Ascending aorta (tissue), 2 donors: ENCODE results near the gene GATB. TPM values are rescaled to one million over a fixed set of nuclear protein-coding genes. Genes with fewer than 3 reads are reported as not detected.

Source experiments
- DNase-seq, 2 donors: peaks; one replicate each; pipeline ENCODE4 v3.0.0-alpha.2; 2019; ENCODE audit warnings: low spot score in 2 of 2
- H3K27ac ChIP-seq, 2 donors: fragments of 200-600 bp; sonication (generic); one replicate each; pipeline ENCODE4 v1.5.1; 2016 to 2017; ENCODE audit warnings: mild to moderate bottlenecking in 1 of 2
- H3K27me3 ChIP-seq: fragments of 200-600 bp; sonication (generic); one replicate; pipeline ENCODE4 v1.5.1; 2017
- H3K36me3 ChIP-seq, 2 donors: fragments of 200-600 bp; sonication (generic); one replicate each; pipeline ENCODE4 v1.5.1; 2016
- H3K4me1 ChIP-seq, 2 donors: fragments of 200-600 bp; sonication (generic); one replicate each; pipeline ENCODE4 v1.5.1; 2016 to 2017; ENCODE audit warnings: mild to moderate bottlenecking in 1 of 2
- H3K4me3 ChIP-seq, 2 donors: fragments of 200-600 bp; sonication (generic); one replicate each; pipeline ENCODE4 v1.5.1; 2016 to 2017; ENCODE audit warnings: mild to moderate bottlenecking in 1 of 2
- H3K9me3 ChIP-seq, 2 donors: fragments of 200-600 bp; sonication (generic); one replicate each; pipeline ENCODE4 v1.5.1; 2016
- CTCF ChIP-seq, 3 experiments: fragments of 200-600 bp in 2 of 3; fragments of 450-650 bp in 1 of 3; sonication (generic) in 2 of 3; IDR thresholded peaks; one replicate each; pipeline ENCODE4 v1.5.1; 2016 to 2019; ENCODE audit warnings: antibody characterized with exemption in 3 of 3, mild to moderate bottlenecking in 1 of 3, moderate library complexity in 1 of 3
- intact Hi-C: fragments of 100-400 bp; cut with DNase I; formaldehyde crosslinking; loops from one replicate; pipeline ENCODE4 v1.15.1; 2023
- total RNA-seq: library from RNA; depleted of rRNA; stranded (reverse); fragments of >200 nt; gene quantifications from one replicate; pipeline ENCODE4 v1.1.0, GENCODE V29; 2016

Gene GATB
- total RNA-seq, 1 donor from 2014 or later = 16.7 TPM

- H3K27ac ChIP-seq = no peak overlapping the region
- no peaks in the 10 kb centered on the region for H3K27me3 ChIP-seq
- no peak overlapping the region for H3K4me3 ChIP-seq
- DNase-seq = no peak
- no peak for TF ChIP-seq CTCF (IDR thresholded peaks at IDR 0.05)
- H3K4me1 ChIP-seq = no peaks in the 10 kb centered on the region
- intact Hi-C loops = no loop called here
- no peaks in the 10 kb centered on the region for H3K36me3 ChIP-seq
- H3K9me3 ChIP-seq = no peaks in the 10 kb centered on the region
Measured at GRCh38 chr4:151719956-151720334, 40.9 kb downstream of the GATB start.

DNA sequence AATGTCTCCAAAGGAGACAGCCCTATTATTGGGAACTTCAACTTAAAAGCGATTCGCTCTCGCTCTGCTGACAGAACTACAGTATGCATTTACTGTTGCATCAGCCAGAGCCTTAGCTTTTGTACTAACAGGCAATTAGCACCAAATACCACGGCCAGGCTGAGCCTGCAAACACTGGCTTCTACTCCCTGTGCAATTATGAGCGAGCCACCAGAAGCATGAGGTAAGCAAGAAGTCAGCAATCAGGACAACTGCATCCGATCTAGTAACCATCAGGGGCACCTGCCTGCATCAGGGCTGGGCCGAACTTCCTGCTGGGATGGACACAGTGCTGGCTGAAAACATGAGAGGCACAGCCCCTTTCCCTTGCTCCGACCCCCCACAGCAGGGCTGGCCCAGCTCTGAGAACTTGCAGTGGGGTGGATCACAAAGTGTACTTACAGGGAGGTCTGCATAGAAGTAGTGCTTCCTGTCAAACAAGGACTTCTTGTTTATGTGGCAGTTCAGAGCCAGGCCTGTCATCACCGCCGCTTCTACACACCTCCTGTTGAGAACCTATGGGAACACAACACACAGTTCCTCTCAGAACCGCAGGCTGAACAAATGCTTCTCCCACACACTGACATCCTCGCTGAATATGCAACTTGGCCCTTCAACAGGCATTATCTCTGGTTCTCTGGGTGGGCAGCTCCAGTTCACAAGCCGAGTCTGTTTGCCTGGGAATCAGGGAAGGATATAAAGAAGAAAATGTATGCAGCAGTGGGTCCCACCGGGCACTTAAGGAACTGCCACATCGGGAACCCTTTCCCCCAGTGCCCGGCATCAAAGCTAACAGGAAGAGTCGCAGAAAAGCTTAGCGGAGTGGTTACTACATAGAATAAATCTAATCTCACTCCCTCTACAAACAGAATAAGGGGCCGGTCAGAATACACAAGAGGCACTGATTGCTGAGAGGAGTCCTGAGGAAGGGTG lies 41.5 kb downstream of the GATB start:
- H3K36me3 ChIP-seq = no peaks in the 10 kb centered on the region
- H3K9me3 ChIP-seq = no peaks in the 10 kb centered on the region
- no peaks in the 10 kb centered on the region for H3K27me3 ChIP-seq
- H3K4me1 ChIP-seq = no peaks in the 10 kb centered on the region
- intact Hi-C loops = no loop called here
- DNase-seq = no peak
- H3K27ac ChIP-seq = no peak overlapping the region
- no peak overlapping the region for H3K4me3 ChIP-seq
- TF ChIP-seq CTCF (IDR thresholded peaks at IDR 0.05) = no peak

- intact Hi-C loops = no loop called here
- no peak for DNase-seq
- Histone ChIP-seq H3K4me1 (no peaks in the 10 kb centered on the region), H3K4me3 (no peak overlapping the region), H3K36me3 (no peaks in the 10 kb centered on the region), H3K27ac (no peak overlapping the region), H3K27me3 (no peaks in the 10 kb centered on the region), H3K9me3 (no peaks in the 10 kb centered on the region)
- TF ChIP-seq CTCF (IDR thresholded peaks at IDR 0.05) = no peak
Measured at GRCh38 chr4:151717909-151718628, 42.7 kb downstream of the GATB start.

GRCh38 chr4:151717314-151717713 lies 43.5 kb downstream of the GATB start:
- H3K4me1 ChIP-seq = no peaks in the 10 kb centered on the region
- H3K27me3 ChIP-seq = no peaks in the 10 kb centered on the region
- H3K9me3 ChIP-seq = no peaks in the 10 kb centered on the region
- H3K27ac ChIP-seq = no peak overlapping the region
- intact Hi-C loops = no loop called here
- no peaks in the 10 kb centered on the region for H3K36me3 ChIP-seq
- no peak for TF ChIP-seq CTCF (IDR thresholded peaks at IDR 0.05)
- no peak overlapping the region for H3K4me3 ChIP-seq
- DNase-seq = no peak

DNA sequence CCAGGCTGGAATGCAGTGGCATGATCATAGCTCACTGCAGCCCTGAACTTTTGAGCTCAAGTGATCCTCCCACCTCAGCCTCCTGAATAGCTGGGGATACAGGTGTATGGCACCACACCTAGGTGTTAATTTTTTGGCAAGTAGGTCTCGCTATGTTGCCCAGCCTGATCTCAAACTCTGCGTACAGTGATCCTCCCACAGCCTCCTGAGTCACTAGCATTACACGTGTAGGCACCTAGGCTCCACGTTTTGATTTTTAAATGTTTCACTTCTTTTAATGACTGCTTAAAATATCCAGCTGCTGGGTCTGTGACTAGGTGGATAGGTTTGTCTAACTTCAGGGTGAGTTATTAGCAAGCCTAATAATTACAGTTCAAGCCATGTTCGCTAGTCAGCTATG lies 44.5 kb downstream of the GATB start:
- DNase-seq = no peak
- H3K9me3 ChIP-seq = no peaks in the 10 kb centered on the region
- intact Hi-C loops = no loop called here
- no peak overlapping the region for H3K4me3 ChIP-seq
- no peaks in the 10 kb centered on the region for H3K4me1 ChIP-seq
- H3K36me3 ChIP-seq = no peaks in the 10 kb centered on the region
- H3K27ac ChIP-seq = no peak overlapping the region
- H3K27me3 ChIP-seq = no peaks in the 10 kb centered on the region
- TF ChIP-seq CTCF (IDR thresholded peaks at IDR 0.05) = no peak
